GM19452 (cell line): ENCODE measurements around the gene MEGF11.

Experiments
- ATAC-seq: cut with Tn5 transposase; IDR thresholded peaks from one replicate; pipeline ENCODE4 v1.9.1; 2021; ENCODE audit not compliant: unreplicated experiment

Gene MEGF11

DNA sequence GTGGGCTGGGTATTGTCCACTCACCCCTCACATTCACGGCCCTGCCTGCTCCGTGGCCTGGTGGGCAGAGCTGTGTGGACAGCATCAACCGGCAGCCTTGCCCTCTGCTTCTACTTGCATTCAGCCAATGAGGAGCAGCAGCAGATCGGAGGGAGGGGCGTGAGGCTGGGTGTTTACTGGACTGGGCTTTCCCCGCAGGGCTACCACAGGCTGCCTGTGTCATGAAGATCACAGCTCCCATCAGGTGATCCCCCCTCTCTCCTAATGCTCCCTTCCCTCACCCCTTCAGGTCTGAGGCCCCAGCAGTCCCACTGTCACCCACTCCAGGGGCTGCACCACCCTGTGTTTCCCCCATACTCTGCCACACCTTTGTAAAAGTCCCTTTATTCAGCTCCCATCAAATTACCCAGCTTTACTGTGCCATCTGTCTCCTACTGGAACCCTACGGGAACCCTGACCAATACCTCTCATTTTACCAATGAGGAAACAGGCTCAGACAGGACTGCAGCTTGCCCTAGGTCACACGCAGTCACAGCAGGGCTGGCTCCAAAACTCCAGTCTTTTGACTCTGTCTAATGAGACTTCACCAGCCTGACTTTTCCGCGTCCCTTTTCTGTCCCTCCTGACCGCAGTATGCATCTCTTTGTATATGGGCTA, 81.1 kb downstream of the MEGF11 start:
- ATAC-seq, result no peak

- ATAC-seq, result no peak
Observed at GRCh38 chr15:66171841-66172240, 81.7 kb downstream of the MEGF11 start.

- no peak for ATAC-seq
Observed at GRCh38 chr15:66170716-66171115, 82.8 kb downstream of the MEGF11 start.

DNA sequence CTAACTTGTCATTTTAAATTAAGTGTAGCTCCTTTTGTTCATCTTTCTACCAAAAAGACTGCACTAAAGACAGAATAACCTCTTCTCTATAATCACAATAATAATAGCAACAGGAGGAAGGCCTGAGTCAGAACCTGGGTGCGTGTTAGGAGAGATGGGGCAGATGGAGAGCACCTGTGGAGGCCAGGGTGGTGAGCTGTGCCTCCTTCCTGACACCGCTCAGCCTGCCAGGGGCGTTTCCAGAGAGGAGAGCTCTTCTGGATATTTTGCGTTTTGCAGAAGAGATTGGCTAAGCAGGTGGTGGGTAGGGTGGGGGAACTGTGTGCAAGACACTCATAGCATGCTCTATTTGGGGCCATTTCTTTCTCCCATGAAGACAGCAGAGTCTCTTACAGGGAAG, 83.5 kb downstream of the MEGF11 start:
- no peak for ATAC-seq

DNA sequence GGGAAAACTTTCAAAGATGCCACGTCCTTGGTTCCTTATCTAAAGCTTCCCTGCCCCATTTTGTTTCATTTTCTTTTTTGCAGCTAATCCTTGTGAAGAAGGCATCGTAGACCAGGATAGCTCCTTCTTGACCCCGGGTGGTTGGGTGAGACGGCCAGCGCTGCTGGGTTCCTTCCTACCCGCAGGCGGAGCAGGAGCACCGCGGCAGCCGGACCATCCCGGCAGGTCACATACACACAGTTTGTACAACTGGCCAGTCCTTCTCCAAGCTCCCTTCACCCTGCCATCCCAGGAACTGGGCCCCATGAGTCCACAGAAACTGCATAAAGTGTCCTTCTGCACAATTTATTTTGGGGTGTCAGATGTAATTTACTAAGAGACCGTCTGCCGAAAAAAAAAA, 83.9 kb downstream of the MEGF11 start:
- ATAC-seq, result no peak

DNA sequence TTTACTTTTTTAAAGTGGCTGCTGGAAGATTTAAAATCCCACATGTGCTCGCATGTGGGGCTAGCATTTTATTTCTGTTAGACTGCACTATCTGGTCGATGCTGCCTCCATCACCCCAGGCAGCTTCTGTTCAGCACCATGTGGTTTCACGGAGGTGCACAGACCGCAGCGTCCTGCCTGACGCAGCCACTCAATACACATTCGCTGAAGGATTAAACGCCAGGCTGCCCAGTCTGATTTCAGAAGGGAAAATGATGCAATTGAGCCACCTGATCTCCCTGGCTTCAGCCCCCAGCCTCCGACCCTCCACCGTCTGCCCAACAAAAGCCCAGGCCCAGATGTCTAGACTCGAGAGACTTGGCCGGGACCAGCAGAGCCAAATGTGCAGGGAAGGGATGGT, 84.5 kb downstream of the MEGF11 start:
- ATAC-seq, result no peak

DNA sequence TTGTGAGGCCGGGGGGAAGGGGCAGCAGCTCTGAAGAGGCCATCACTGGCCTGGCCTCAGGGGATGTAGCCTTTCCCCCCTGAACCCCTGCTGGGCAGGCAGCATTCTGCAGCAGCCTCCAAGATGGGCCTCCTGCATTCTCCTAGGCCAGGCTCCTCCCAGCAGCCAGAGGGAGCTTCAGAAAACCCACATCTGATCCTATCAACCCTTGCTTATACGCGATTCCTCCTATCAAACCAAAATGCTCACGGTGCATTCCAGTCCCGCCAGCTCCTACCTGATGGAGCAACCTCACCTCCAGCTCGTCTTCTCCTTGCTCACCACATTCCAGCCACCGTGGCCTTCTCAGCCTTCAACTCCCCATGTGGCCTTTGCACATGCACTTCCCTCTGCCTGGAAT, 85.7 kb downstream of the MEGF11 start:
- no peak for ATAC-seq

- no peak for ATAC-seq
Observed at GRCh38 chr15:66165856-66166255, 87.7 kb downstream of the MEGF11 start.

GRCh38 chr15:66164788-66165187, 88.8 kb downstream of the MEGF11 start:
- ATAC-seq, result no peak

DNA sequence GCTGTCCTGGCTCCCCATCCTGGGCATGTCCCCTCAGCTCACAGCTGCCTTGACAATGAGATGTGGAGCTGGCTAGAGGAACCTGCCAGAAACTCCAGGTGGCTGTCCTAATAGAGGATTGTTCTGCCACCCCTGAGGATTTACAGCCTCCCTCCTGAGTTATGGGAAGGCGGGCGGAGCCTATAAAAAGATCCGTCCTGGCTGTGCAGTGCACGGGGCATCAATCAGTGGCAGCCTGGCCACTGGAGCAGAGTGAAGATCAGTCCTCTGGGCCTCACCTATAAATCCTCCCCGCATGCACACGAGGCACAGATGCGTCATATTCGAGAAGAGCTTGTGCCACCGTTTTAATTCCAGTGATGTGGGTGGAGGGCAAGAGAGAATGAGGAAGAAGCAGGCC, 90.0 kb downstream of the MEGF11 start:
- no peak for ATAC-seq

- no peak for ATAC-seq
Observed at GRCh38 chr15:66162286-66162685, 91.3 kb downstream of the MEGF11 start.

GRCh38 chr15:66161575-66162118, 91.9 kb downstream of the MEGF11 start:
- no peak for ATAC-seq

DNA sequence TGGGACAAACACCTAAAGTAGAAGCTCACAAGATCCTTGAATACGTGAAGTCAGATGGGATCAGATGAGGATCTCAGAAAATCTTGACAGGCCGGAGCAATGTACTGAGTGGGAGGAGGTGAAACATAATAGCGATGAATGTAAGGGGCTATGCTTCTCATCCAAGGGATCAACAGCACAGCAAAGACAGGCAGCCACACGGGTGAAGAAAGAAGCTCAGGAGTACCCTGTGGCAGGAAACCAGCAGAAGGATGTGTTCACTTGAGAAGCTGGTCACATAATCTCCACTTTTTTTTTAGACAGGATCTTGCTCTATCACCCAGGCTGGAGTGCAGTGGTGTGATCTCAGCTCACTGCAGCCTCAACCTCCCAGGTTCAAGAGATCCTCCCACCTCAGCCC, 92.4 kb downstream of the MEGF11 start:
- no peak for ATAC-seq

GRCh38 chr15:66157507-66157906, 96.0 kb downstream of the MEGF11 start:
- no peak for ATAC-seq

DNA sequence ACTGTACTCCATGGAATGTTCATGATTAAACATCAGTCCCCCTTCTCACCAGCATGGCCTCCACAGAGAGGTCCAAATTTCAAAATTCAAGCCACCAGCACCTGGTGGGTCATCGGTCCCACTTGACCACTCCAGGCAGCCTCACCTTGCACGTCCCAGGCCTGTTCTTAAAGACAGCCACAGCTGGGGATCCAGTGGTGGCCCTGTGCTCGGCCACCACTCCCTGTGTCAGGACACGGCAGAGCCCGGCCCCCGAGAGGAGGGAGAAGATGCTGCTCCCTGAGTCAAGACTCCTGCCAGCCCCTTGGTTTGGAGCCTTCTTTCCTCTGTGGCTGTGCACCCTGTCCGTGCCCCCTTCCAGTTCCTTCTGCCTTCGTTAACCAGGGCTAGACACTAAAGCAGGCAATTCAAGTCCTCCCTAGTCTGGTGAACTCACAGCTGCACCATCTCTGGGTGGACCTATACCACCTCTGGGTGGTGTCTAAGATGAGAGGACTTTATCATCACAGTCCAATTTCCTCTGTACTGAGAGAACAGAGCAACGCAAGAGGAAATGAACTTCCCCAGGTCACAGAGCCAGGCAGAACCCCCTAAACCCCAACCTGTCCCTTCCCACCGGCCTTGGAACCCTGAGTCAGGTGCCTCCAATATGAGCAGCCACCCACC, 97.1 kb downstream of the MEGF11 start:
- ATAC-seq, result no peak

DNA sequence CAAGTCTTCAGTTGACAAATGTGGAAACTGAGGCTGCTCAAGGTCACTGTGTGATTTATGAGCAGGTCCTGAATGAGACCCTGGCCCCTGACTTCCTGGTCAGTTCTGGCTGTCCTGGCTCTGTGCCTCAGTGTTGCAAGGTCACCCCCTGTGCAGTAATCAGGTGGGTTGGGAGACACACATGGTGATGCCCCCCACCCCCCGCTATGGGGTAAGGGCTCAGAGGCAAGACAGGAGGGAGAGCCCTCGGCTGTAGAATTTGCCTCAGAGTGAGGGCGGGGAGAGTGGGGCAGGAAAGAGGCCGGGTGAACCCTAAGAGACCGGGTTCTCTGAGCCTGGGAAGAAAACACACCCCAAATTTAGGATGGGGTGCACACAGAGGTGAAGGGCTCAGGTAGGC, 98.5 kb downstream of the MEGF11 start:
- ATAC-seq, result no peak

GRCh38 chr15:66154581-66154980, 99.0 kb downstream of the MEGF11 start:
- no peak for ATAC-seq

- peak; percentile 80 for ATAC-seq
Observed at GRCh38 chr15:66153549-66154415, 99.8 kb downstream of the MEGF11 start.

GRCh38 chr15:66152650-66153049, 100.9 kb downstream of the MEGF11 start:
- no peak for ATAC-seq

GRCh38 chr15:66151809-66152208, 101.7 kb downstream of the MEGF11 start:
- no peak for ATAC-seq

DNA sequence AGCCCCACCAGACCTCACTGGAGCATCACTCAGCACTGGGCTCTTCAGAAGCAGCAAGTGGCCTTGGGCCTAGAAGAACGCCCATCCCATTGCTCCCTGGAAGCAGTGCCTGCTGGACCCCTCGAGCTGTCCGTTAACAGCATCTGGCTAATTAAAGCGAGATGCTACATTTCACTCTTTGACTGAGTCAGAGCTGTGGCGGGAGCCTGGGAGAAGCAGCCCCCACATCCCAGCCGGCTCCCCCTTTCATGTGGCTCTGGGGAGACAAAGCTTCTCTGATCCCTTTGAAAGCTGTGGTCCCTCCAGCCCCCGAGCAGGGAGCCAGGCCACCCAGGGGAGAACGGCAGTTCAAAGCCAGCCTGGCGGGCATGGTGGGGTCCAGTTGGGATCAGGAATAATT, 103.7 kb downstream of the MEGF11 start:
- no peak for ATAC-seq

DNA sequence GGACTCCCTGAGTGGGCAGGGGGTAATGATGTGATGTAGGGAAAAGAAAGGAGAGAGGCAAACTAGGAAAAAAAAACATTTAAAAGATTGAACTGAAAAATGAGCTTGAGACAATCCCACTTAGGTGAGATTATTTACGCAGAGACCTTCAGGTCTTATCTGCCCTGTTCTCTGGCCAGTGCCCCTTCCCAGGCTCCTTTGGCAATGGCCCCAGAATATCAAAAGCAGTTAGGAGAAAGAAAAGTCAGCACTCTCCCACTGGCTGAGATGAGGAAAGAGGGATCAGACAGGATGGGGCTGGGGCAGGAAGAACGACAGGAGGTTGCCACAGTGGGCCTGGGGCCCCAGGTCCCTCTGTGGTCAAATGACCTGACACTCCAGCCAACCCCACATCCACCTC, 105.4 kb downstream of the MEGF11 start:
- no peak for ATAC-seq
